Measurements from ENCODE around the gene RAB11FIP3. TPM values are rescaled to one million over a fixed set of nuclear protein-coding genes. Genes with fewer than 3 reads are reported as not detected.

Gene RAB11FIP3
- total RNA-seq, 1 experiment from 2014 or later: 37.1 TPM

- Histone ChIP-seq H3K9me3 (ENCODE audit: control insufficient read depth, low read depth, low read length) (no peaks in the 10 kb centered on the region), H3K27ac (ENCODE audit: insufficient read length, low read depth, low read length) (no peak overlapping the region), H2AK5ac (ENCODE audit: insufficient read length, low read length) (no peak overlapping the region), H3K23ac (ENCODE audit: insufficient read length, low read depth, low read length) (no peak overlapping the region), H2BK12ac (ENCODE audit: insufficient read length, low read depth, low read length) (no peak overlapping the region), H2BK15ac (ENCODE audit: low read depth, low read length) (no peak overlapping the region), H3K79me1 (ENCODE audit: insufficient read depth, low read depth, low read length, poor library complexity, severe bottlenecking) (no peaks in the 10 kb centered on the region), H2AFZ (ENCODE audit: low read length) (no peak overlapping the region), H3K4me2 (ENCODE audit: insufficient read depth, insufficient read length, low read length) (peak overlapping the region; percentile 55), H3K4me1 (ENCODE audit: insufficient read depth, low read length) (no peaks in the 10 kb centered on the region), H2BK5ac (ENCODE audit: insufficient read length, low read length) (no peak overlapping the region), H4K91ac (ENCODE audit: insufficient read length, low read depth, low read length) (no peak overlapping the region), H2BK20ac (ENCODE audit: low read depth, low read length, poor library complexity, severe bottlenecking) (no peak overlapping the region), H3K27me3 (ENCODE audit: insufficient read depth, low read length) (peaks cover 16% of the 10 kb centered on the region; the same call in 1 of the 2 replicates), H3K9ac (ENCODE audit: extremely low read depth, insufficient read length, low read length) (no peak overlapping the region), H3K56ac (ENCODE audit: insufficient read length, low read depth, low read length) (no peak overlapping the region), H4K8ac (replicated peaks; ENCODE audit: insufficient read length, low read depth, low read length) (no peak overlapping the region), H3K23me2 (ENCODE audit: insufficient read length, low read depth, low read length, poor library complexity, severe bottlenecking) (peaks cover 18% of the 10 kb centered on the region), H3K14ac (ENCODE audit: insufficient read depth, low read length) (no peak overlapping the region), H4K5ac (ENCODE audit: insufficient read length, low read depth, low read length) (no peak overlapping the region), H2BK120ac (ENCODE audit: low read depth, low read length, poor library complexity, severe bottlenecking) (no peak overlapping the region), H3K79me2 (ENCODE audit: insufficient read depth, low read length) (peaks cover 5% of the 10 kb centered on the region; the same call in 1 of the 2 replicates), H3K4ac (ENCODE audit: low read depth, low read length) (no peak overlapping the region), H3K18ac (ENCODE audit: insufficient read length, low read depth, low read length) (no peak overlapping the region), H3T11ph (ENCODE audit: low read length) (no peak overlapping the region), H4K20me1 (ENCODE audit: control insufficient read depth, insufficient read depth, insufficient read length) (no peaks in the 10 kb centered on the region)
- H3K27ac Mint-ChIP-seq: no peak overlapping the region; a peak in 1 of 7 replicates
- no CpG with 5 or more reads among the region's 10 CpGs for WGBS (ENCODE audit: extremely low coverage, insufficient read length, low lambda C conversion rate)
- peaks cover 17 to 24% of the 10 kb centered on the region in 2 experiments for H3K4me1 Mint-ChIP-seq
- peak overlapping the region; percentile 73 to 80 for H3K4me3 Mint-ChIP-seq
- peaks cover 7 to 25% (median 14%) of the 10 kb centered on the region in 3 experiments; a peak in 6 of 7 replicates for H3K36me3 Mint-ChIP-seq (ENCODE audit: insufficient read depth in 1 of 3, low read depth in 3 of 3)
- H3K27me3 Mint-ChIP-seq (ENCODE audit: low read depth): peaks cover 47% of the 10 kb centered on the region
- no peak for DNase-seq
- TF ChIP-seq CTCF (conservative IDR thresholded peaks at IDR 0.05): no peak
- no peaks in the 10 kb centered on the region; a peak in 1 of 5 replicates for H3K9me3 Mint-ChIP-seq
Observed at GRCh38 chr16:427250-427649, 1.8 kb downstream of the RAB11FIP3 start.
